GM21825 (cell line): Measurements from ENCODE around the gene TMEM214.

Source experiments
- ATAC-seq: cut with Tn5 transposase; IDR thresholded peaks from one replicate; pipeline ENCODE4 v1.9.1; 2021; ENCODE audit warnings: mild to moderate bottlenecking, moderate library complexity; ENCODE audit not compliant: unreplicated experiment

Gene TMEM214

GRCh38 chr2:27032495-27033252 is at the start of gene TMEM214:
TMEM214 (plus strand) TSS chr2:27032965; CDS start chr2:27033016, 51 bp downstream.
- peak; percentile 91 for ATAC-seq

GRCh38 chr2:26983746-26984145 is 49.0 kb upstream of the TMEM214 start:
- ATAC-seq, result no peak

DNA sequence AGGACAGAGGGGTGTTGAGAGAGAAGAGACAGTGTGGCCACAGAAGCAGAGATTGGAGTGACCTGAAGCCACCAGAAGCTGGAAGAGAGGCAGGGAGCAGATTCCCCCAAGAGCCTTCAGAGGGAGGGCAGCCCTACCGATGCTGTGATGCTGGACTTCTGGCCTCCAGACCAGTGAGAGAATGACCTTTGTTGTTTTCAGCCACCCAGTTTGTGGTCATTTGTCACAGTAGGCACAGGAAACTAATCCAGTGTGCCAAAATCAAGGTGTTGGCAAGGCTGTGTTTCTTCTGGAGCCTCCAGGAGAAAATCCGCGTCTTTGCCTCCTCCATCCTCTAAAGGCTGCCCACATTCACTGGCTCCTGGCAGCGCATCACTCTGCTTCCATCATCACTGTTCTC is 47.0 kb upstream of the TMEM214 start:
- no peak for ATAC-seq

- no peak for ATAC-seq
Measured at GRCh38 chr2:26986576-26986975, 46.2 kb upstream of the TMEM214 start.

- no peak for ATAC-seq
Measured at GRCh38 chr2:26988058-26988860, 44.5 kb upstream of the TMEM214 start.

- no peak for ATAC-seq
Measured at GRCh38 chr2:26989156-26989555, 43.6 kb upstream of the TMEM214 start.

DNA sequence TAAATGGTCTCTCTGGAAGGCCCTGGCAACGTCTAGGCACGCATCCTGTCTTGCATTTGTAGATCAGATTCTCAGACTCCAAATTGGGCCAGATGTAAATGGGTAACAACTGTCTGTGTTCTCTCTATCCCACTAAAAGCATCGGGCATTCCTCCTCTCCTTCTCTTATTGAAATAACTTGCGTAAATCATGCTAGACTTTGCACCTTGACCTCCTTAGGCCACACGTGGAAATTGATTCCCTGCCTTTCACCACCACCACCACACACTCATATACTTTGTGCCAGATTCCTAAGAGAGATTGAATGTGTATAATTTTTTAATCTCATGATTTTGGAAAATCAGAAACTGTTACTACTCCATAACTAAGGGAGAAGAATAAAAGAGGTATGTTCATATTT is 41.0 kb upstream of the TMEM214 start:
- ATAC-seq, result no peak

GRCh38 chr2:26993768-26994167 is 39.0 kb upstream of the TMEM214 start:
- no peak for ATAC-seq

- ATAC-seq, result no peak
Measured at GRCh38 chr2:26994983-26995382, 37.8 kb upstream of the TMEM214 start.

- ATAC-seq, result no peak
Measured at GRCh38 chr2:26997394-26997793, 35.4 kb upstream of the TMEM214 start.

GRCh38 chr2:26998323-26998722 is 34.4 kb upstream of the TMEM214 start:
- no peak for ATAC-seq

DNA sequence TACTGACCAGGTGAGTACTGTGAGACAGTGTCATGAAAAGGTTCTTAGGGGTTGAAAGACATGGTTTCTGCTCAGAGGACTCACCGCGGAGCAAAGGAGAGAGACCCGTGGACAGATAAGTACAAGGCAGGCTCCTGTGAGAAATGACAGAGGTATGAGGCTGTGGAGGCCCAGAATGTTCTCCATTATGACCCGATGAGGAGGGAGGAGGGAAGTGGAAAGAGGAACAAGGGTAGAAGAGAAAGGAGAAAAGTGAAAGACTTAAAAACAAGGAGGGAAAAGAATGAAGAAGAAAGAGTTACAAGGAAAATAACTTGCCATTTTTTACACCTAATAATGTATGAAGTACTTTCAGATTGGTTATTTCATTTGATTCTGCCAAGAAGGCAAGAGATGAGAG is 32.5 kb upstream of the TMEM214 start:
- no peak for ATAC-seq

- ATAC-seq, result no peak
Measured at GRCh38 chr2:27000995-27001394, 31.8 kb upstream of the TMEM214 start.

DNA sequence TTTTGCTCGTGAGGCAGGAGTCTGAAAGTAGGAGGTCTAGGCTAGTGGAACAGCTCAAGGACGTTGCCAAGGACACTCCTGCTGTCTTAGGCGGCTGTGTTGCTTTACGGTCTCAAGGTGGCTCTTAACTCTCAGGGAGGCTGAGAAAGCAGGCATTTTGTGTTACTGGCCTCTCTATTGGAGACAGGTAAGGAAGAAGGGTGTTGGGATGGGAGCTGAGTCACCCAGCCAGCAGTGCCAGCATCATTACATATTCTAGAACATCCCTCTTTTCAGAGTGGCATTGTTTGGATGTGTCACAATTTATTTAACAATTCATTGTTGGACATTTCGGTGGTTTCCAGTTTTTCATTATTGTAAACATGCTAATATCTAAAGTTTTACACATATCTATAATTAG is 30.8 kb upstream of the TMEM214 start:
- ATAC-seq, result no peak

DNA sequence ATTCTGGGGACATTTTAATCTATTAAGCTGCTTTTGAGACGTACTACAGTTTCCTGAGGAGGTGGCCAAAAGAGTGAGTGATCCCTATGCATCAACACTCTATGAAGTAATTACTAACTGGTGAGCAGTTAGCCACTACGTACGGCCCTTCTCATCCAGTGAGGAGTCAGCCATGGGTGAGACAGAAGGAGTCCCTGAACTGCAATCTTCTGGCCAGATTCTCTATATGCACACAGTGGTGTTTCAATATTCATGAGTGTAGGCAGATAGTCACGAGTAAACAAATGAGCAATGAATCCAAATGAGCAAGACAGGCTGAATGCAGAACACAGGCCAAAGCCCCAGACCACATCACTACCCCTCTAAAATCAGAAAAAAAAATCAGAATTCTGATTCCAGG is 29.8 kb upstream of the TMEM214 start:
- ATAC-seq, result no peak

DNA sequence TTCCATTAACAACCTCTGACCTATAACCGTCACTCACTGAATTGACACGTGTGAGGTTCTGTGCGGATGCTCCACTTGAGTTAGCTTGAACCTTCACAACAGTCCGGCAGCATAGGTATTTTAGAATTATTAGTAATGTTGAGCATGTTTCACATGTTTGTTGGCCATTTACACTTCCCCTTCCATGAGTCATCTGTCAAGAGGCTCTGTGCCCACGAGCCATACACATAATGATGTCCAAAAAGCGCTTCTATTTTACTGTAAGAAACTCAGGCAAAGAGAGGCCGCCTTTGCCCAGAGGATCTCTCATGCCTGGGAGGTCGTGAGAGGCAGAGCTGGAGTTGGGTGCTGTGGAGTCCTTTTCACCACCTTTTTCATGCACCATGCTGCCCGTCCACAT is 28.9 kb upstream of the TMEM214 start:
- ATAC-seq, result no peak

DNA sequence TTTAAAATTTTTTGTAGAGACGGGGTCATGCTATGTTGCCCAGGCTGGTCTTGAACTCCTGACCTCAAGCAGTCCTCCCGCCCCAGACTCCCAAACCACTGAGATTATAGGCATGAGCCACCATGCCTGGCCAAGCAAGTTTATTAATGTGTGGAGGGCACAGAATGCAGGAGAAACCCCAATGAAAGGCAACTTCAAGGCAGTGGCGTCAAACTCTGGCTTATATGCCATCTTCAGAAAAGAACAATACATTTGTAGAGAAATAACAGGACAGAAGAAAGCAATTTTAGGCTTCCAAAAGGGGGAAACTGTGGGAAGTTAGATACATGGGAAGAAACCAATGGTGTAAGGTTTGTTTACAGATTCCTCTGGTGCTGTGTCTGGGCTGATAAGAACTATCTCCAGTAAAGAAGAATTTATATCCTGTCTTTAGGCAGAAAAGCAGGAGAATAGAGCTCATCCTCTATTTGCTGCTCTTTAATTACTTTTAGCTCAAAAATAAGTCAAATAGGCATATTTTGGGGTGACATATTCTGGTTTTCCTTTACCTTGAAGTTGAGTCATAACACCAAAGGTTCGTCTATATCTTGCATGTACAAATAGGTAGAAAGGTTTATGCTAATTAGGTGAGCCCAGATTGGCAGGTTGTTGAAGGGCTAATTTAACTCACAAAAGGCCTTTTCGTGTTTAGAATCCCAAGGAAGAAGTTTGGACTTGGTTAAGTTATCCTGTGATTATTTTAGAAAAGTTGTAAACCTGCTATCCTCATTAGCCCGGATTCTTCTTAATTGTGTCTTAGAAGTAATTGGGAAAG is 26.0 kb upstream of the TMEM214 start:
- ATAC-seq, result no peak

GRCh38 chr2:27007416-27008374 is 25.1 kb upstream of the TMEM214 start:
- ATAC-seq, result no peak

- no peak for ATAC-seq
Measured at GRCh38 chr2:27008678-27009077, 24.1 kb upstream of the TMEM214 start.

GRCh38 chr2:27009083-27009482 is 23.7 kb upstream of the TMEM214 start:
- ATAC-seq, result no peak
